IMR-90 (cell line): Measurements from ENCODE around the gene EPAS1. TPM values are rescaled to one million over a fixed set of nuclear protein-coding genes. Genes with fewer than 3 reads are reported as not detected.

Experiments used
- ATAC-seq: fragments of 200-7000 bp; cut with Tn5 transposase; 2 replicates; pipeline ENCODE4 v1.9.1; 2020; ENCODE audit warnings: low read depth, mild to moderate bottlenecking, moderate library complexity
- BruUV-seq: library from RNA; stranded (reverse); fragments of 400-500 nt; replicated peaks from 2 replicates; lab custom pipeline; 2021; lab: Mats Ljungman, UMichigan
- CTCF ChIA-PET: fragments of 300-600 bp; formaldehyde crosslinking; extraction: SDS; loops from one replicate; lab custom pipeline; 2021; ENCODE audit warnings: antibody characterized with exemption; lab: Yijun Ruan, JAX
- POLR2A ChIA-PET: fragments of 300-600 bp; sonication (Branson Sonifier 250); formaldehyde crosslinking; loops from one replicate; lab custom pipeline; 2022; ENCODE audit warnings: antibody characterized with exemption; ENCODE audit not compliant: unreplicated experiment; lab: Charles Lee
- DNase-seq: peaks from one replicate; pipeline ENCODE4 v3.0.0; 2013
- H2AFZ ChIP-seq: replicated peaks from 2 replicates; pipeline ENCODE3; 2013; ENCODE audit warnings: low read length, mild to moderate bottlenecking; ENCODE audit not compliant: poor library complexity
- H2AK5ac ChIP-seq: 2 replicates; pipeline ENCODE4 v1.6.1; 2013; ENCODE audit warnings: low read depth, low read length, inconsistent platforms
- H2AK9ac ChIP-seq: replicated peaks from 2 replicates; pipeline ENCODE3; 2013; ENCODE audit warnings: mild to moderate bottlenecking, low read depth, low read length, moderate library complexity; ENCODE audit not compliant: poor library complexity
- H2BK120ac ChIP-seq: 2 replicates; pipeline ENCODE4 v1.6.1; 2013; ENCODE audit warnings: low read depth, low read length, inconsistent platforms
- H2BK15ac ChIP-seq: 3 replicates; pipeline ENCODE4 v1.6.1; 2013; ENCODE audit warnings: low read depth, low read length, inconsistent platforms
- H2BK20ac ChIP-seq: 2 replicates; pipeline ENCODE4 v1.6.1; 2013; ENCODE audit warnings: low read depth, mild to moderate bottlenecking, inconsistent platforms, low read length, moderate library complexity
- H2BK5ac ChIP-seq: 2 replicates; pipeline ENCODE4 v1.6.1; 2013; ENCODE audit warnings: mild to moderate bottlenecking, low read depth, low read length, inconsistent platforms; ENCODE audit not compliant: poor library complexity, severe bottlenecking
- H3K14ac ChIP-seq: replicated peaks from 2 replicates; pipeline ENCODE4 v1.6.1; 2013; ENCODE audit warnings: low read depth, low read length, inconsistent platforms
- H3K18ac ChIP-seq: 2 replicates; pipeline ENCODE4 v1.6.1; 2013; ENCODE audit warnings: low read depth, low read length, control low read depth
- H3K23ac ChIP-seq: 2 replicates; pipeline ENCODE4 v1.6.1; 2013; ENCODE audit warnings: low read depth, low read length, inconsistent platforms
- H3K27ac ChIP-seq: 2 replicates; pipeline ENCODE4 v1.5.1; 2013; ENCODE audit warnings: mild to moderate bottlenecking, control low read depth, low read length; ENCODE audit not compliant: insufficient read depth
- H3K27me3 ChIP-seq: 2 replicates; pipeline ENCODE4 v1.6.1; 2013; ENCODE audit warnings: low read length; ENCODE audit not compliant: control insufficient read depth, insufficient read depth
- H3K36me3 ChIP-seq: 2 replicates; pipeline ENCODE4 v1.6.1; 2013; ENCODE audit warnings: low read length, mixed read lengths; ENCODE audit not compliant: control insufficient read depth, insufficient read depth
- H3K4ac ChIP-seq: 2 replicates; pipeline ENCODE4 v1.6.1; 2013; ENCODE audit warnings: low read depth, low read length, inconsistent platforms
- H3K4me1 ChIP-seq: 2 replicates; pipeline ENCODE4 v1.6.1; 2013; ENCODE audit warnings: low read length, mixed read lengths; ENCODE audit not compliant: control insufficient read depth, insufficient read depth
- H3K4me2 ChIP-seq: 2 replicates; pipeline ENCODE4 v1.6.1; 2013; ENCODE audit warnings: low read depth, mild to moderate bottlenecking, control low read depth, low read length, moderate library complexity
- H3K4me3 ChIP-seq: 2 replicates; pipeline ENCODE4 v1.5.1; 2013; ENCODE audit warnings: low read depth, mild to moderate bottlenecking, control low read depth, low read length, moderate library complexity; ENCODE audit not compliant: insufficient read depth
- H3K56ac ChIP-seq: 2 replicates; pipeline ENCODE4 v1.6.1; 2013; ENCODE audit warnings: low read length, inconsistent platforms; ENCODE audit not compliant: insufficient read depth; ENCODE audit errors: extremely low read depth
- H3K79me1 ChIP-seq, 2 experiments: 2 replicates each; pipeline ENCODE4 v1.6.1; 2013; ENCODE audit warnings: low read length in 2 of 2, inconsistent platforms in 1 of 2, low read depth in 1 of 2
- H3K9ac ChIP-seq: 2 replicates; pipeline ENCODE4 v1.6.1; 2013; ENCODE audit warnings: low read depth, low read length, control low read depth
- H3K9me1 ChIP-seq: 2 replicates; pipeline ENCODE4 v1.6.1; 2013; ENCODE audit warnings: low read length, inconsistent platforms; ENCODE audit not compliant: insufficient read depth
- H3K9me3 ChIP-seq: 2 replicates; pipeline ENCODE4 v1.6.1; 2013; ENCODE audit warnings: low read length; ENCODE audit not compliant: control insufficient read depth, insufficient read depth
- H4K20me1 ChIP-seq: 2 replicates; pipeline ENCODE4 v1.6.1; 2013; ENCODE audit warnings: low read length, inconsistent platforms; ENCODE audit not compliant: insufficient read depth
- H4K5ac ChIP-seq: 2 replicates; pipeline ENCODE4 v1.6.1; 2013; ENCODE audit warnings: mild to moderate bottlenecking, low read depth, low read length, control low read depth
- H4K8ac ChIP-seq, 2 experiments: 2 replicates each; pipeline ENCODE4 v1.6.1; 2013; ENCODE audit warnings: low read depth in 2 of 2, low read length in 2 of 2, control low read depth in 1 of 2, inconsistent platforms in 1 of 2
- H4K91ac ChIP-seq: 2 replicates; pipeline ENCODE4 v1.6.1; 2013; ENCODE audit warnings: low read depth, low read length, inconsistent platforms; ENCODE audit not compliant: insufficient read depth
- BHLHE40 ChIP-seq: fragments of 150-350 bp; IDR thresholded peaks from 2 replicates; pipeline ENCODE4 v1.6.1; 2016; ENCODE audit warnings: mild to moderate bottlenecking, low read depth, low read length
- CHD1 ChIP-seq: IDR thresholded peaks from 2 replicates; pipeline ENCODE4 v1.6.1; 2012; ENCODE audit warnings: low read depth, low read length, improper control_type of control experiment
- MAFK ChIP-seq: IDR thresholded peaks from 2 replicates; pipeline ENCODE4 v1.6.1; 2012; ENCODE audit warnings: low read depth, low read length, improper control_type of control experiment
- MXI1 ChIP-seq: IDR thresholded peaks from 2 replicates; pipeline ENCODE4 v1.6.1; 2012; ENCODE audit warnings: low read depth, mild to moderate bottlenecking, low read length, moderate library complexity, borderline replicate concordance
- NFE2L2 ChIP-seq: fragments of 150-350 bp; IDR thresholded peaks from 2 replicates; pipeline ENCODE4 v1.6.1; 2016; ENCODE audit warnings: low read depth, mild to moderate bottlenecking, low read length
- RCOR1 ChIP-seq: IDR thresholded peaks from 2 replicates; pipeline ENCODE4 v1.6.1; 2012; ENCODE audit warnings: mild to moderate bottlenecking, low read length, improper control_type of control experiment; ENCODE audit not compliant: insufficient replicate concordance
- RFX5 ChIP-seq: IDR thresholded peaks from 2 replicates; pipeline ENCODE4 v1.8.0; 2012; ENCODE audit warnings: low read depth, mild to moderate bottlenecking, low read length, moderate library complexity
- WGBS, 2 experiments: methylation state at CpG; one replicate each; pipeline versions ENCODE4 v1.1.5 to v1.1.7; 2013; ENCODE audit warnings: missing lambda C conversion rate in 2 of 2; ENCODE audit not compliant: insufficient read length in 1 of 2; ENCODE audit errors: extremely low coverage in 2 of 2; 5-methylcytosine and 5-hydroxymethylcytosine counted together
- dilution Hi-C: fragments of 300-500 bp; cut with HindIII; formaldehyde crosslinking; loops from one replicate; pipeline ENCODE4 v1.14.3; 2018; ENCODE audit warnings: low sequenced_read_pairs; ENCODE audit not compliant: unreplicated experiment
- in situ Hi-C: fragments of 300-500 bp; cut with MboI; formaldehyde crosslinking; loops from 3 replicates; pipeline ENCODE4 v1.14.3; 2019; ENCODE audit warnings: low sequenced_read_pairs, inconsistent platforms, mixed read lengths
- intact Hi-C: fragments of 100-400 bp; cut with micrococcal nuclease; formaldehyde crosslinking; loops from 2 replicates; pipeline ENCODE4 v1.10.0; 2022
- polyA plus RNA-seq, 3 experiments: library from polyadenylated mRNA; depleted of rRNA; stranded (reverse); fragments of >200 nt; gene quantifications; 2 replicates each; pipeline ENCODE4 v1.2.3, GENCODE V29; 2012; ENCODE audit warnings: low replicate concordance in 1 of 3
- total RNA-seq: library from RNA; depleted of rRNA; stranded (reverse); fragments of >200 nt; gene quantifications from 2 replicates; pipeline ENCODE4 v1.2.3, GENCODE V29; 2012
- TF ChIP-seq, protein P1 (sequence below): conservative IDR thresholded peaks from 2 replicates; pipeline ENCODE4 v1.5.1; 2012; ENCODE audit warnings: mild to moderate bottlenecking, low read depth, low read length, improper control_type of control experiment
- TF ChIP-seq, protein P2 (sequence below): fragments of 150-350 bp; IDR thresholded peaks from 2 replicates; pipeline ENCODE4 v1.6.1; 2017; ENCODE audit warnings: mild to moderate bottlenecking, antibody characterized with exemption, low read length, low read depth
- TF ChIP-seq, protein P3 (sequence below): fragments of 150-350 bp; IDR thresholded peaks from 2 replicates; pipeline ENCODE4 v1.6.1; 2016; ENCODE audit warnings: low read depth, mild to moderate bottlenecking, low read length, moderate library complexity, borderline replicate concordance

The EPAS1 gene
- total and polyA plus RNA-seq, 2 of the 4 experiments (the other 2 are of a cell fraction), result 40.7 to 120 TPM

DNA sequence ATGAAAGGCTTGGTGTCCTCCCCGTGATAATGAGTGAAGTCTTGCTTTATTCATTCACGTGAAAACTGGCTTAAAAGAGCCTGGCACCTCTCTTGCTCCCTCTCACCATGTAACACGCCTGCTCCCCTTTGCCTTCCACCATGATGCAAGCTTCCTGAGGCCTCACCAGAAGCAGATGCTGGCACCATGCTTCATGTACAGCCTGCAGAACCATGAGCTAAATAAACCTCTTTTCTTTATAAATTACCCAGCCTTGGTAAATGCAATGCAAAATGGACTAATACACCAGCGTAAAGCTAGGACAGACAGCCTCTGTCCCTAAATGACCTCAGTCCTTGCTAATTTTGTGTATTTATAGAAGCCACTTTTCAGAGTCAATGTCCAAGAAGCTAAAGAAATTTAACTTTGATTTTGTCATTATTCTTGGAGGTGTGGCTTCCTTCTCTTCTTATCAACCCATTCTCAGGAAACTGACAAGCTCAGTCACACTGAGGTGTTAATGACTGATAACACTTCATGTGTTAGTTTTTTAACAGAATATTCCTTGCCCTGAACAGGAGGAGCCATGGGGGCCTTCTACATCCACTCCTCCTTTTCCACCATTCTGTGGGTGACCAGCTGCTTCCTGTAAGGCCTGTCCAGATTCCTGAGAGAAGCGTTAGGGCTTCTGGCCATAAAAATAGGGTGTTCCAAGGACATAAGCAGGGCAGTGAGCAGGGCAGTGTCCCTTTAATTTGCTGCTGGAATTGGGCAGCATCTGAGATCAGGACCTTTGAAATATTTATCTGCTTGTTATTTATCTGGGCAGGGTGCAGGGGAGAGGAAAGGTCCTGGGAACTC, 38.0 kb upstream of the EPAS1 start (continued):
- no peak for TF ChIP-seq CHD1
- TF ChIP-seq MAFK, result no peak

DNA sequence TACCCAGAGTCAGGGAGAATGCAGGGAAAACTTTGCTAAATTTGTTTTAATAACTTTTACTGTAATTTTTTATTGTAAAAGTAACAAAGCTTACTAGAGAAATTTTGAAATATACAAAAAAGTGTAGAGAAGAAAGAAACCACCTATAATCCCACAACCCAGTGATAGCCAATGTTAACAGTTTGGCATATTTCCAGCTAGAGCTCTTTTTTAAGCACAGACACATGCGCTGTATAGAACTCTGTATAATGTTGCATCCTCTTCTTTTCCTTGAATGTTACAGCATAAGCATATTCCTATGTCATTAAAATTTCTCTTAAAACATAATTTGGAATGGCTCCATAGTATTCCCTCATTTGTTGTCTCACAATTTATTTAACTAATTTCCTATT, 37.4 kb upstream of the EPAS1 start:
- H4K91ac ChIP-seq, result no peak overlapping the region
- H2AK5ac ChIP-seq, result no peak overlapping the region
- no peaks in the 10 kb centered on the region for H3K9me1 ChIP-seq
- no peak overlapping the region for H4K5ac ChIP-seq
- no peak for DNase-seq
- intact Hi-C loops, result no loop called here
- H4K20me1 ChIP-seq, result no peaks in the 10 kb centered on the region
- H2BK20ac ChIP-seq, result no peak overlapping the region
- H3K27me3 ChIP-seq, result peaks cover 17% of the 10 kb centered on the region
- WGBS, 2 experiments, result no CpG with 5 or more reads among the region's 1 CpG
- ATAC-seq, result no peak
- H4K8ac ChIP-seq, result no peak overlapping the region
- no peak overlapping the region for H2AFZ ChIP-seq
- H2BK120ac ChIP-seq, result no peak overlapping the region
- TF ChIP-seq MXI1 (no peak), CHD1 (no peak), BHLHE40 (no peak), RFX5 (no peak), NFE2L2 (no peak), RCOR1 (no peak)
- TF ChIP-seq, protein P1, sequence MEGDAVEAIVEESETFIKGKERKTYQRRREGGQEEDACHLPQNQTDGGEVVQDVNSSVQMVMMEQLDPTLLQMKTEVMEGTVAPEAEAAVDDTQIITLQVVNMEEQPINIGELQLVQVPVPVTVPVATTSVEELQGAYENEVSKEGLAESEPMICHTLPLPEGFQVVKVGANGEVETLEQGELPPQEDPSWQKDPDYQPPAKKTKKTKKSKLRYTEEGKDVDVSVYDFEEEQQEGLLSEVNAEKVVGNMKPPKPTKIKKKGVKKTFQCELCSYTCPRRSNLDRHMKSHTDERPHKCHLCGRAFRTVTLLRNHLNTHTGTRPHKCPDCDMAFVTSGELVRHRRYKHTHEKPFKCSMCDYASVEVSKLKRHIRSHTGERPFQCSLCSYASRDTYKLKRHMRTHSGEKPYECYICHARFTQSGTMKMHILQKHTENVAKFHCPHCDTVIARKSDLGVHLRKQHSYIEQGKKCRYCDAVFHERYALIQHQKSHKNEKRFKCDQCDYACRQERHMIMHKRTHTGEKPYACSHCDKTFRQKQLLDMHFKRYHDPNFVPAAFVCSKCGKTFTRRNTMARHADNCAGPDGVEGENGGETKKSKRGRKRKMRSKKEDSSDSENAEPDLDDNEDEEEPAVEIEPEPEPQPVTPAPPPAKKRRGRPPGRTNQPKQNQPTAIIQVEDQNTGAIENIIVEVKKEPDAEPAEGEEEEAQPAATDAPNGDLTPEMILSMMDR, result no peak
- TF ChIP-seq, protein P2, sequence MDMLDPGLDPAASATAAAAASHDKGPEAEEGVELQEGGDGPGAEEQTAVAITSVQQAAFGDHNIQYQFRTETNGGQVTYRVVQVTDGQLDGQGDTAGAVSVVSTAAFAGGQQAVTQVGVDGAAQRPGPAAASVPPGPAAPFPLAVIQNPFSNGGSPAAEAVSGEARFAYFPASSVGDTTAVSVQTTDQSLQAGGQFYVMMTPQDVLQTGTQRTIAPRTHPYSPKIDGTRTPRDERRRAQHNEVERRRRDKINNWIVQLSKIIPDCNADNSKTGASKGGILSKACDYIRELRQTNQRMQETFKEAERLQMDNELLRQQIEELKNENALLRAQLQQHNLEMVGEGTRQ, result no peak
- TF ChIP-seq, protein P3, sequence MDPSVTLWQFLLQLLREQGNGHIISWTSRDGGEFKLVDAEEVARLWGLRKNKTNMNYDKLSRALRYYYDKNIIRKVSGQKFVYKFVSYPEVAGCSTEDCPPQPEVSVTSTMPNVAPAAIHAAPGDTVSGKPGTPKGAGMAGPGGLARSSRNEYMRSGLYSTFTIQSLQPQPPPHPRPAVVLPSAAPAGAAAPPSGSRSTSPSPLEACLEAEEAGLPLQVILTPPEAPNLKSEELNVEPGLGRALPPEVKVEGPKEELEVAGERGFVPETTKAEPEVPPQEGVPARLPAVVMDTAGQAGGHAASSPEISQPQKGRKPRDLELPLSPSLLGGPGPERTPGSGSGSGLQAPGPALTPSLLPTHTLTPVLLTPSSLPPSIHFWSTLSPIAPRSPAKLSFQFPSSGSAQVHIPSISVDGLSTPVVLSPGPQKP, result no peak
- H3K4me2 ChIP-seq, result no peak overlapping the region
- CTCF ChIA-PET, result interaction anchor here (1.0 kb wide), 1 partner anchor 12 kb away, joined by 3 read pairs; no protein-coding TSS in a partner anchor
- H2AK9ac ChIP-seq, result no peak overlapping the region
- H3K9me3 ChIP-seq, result peaks cover 2% of the 10 kb centered on the region; the same call in 1 of the 2 replicates
- H3K4me1 ChIP-seq, result peaks cover 1% of the 10 kb centered on the region; the same call in 1 of the 2 replicates
- H3K4me3 ChIP-seq, result no peak overlapping the region
- dilution Hi-C loops, result no loop called here
- H3K79me1 ChIP-seq, result no peaks in the 10 kb centered on the region
- H2BK15ac ChIP-seq, result no peak overlapping the region
- no peak overlapping the region for H3K23ac ChIP-seq
- H3K4ac ChIP-seq, result no peak overlapping the region
- BruUV-seq, result no TSS peak
- no peak overlapping the region for H3K14ac ChIP-seq
- POLR2A ChIA-PET, result no interaction called here
- H3K27ac ChIP-seq, result no peak overlapping the region
- no peaks in the 10 kb centered on the region for H3K36me3 ChIP-seq
- H3K18ac ChIP-seq, result no peak overlapping the region
- H2BK5ac ChIP-seq, result no peak overlapping the region
- no peak overlapping the region for H3K56ac ChIP-seq
- H3K9ac ChIP-seq, result no peak overlapping the region
- in situ Hi-C loops, result no loop called here
